ENCODE results near the gene DAP. TPM values are rescaled to one million over a fixed set of nuclear protein-coding genes. Genes with fewer than 3 reads are reported as not detected.

Gene DAP
- total RNA-seq, 2 experiments from 2014 or later, result 42.5 to 45.3 TPM

- H3K36me3 Mint-ChIP-seq (ENCODE audit: low read depth), result peaks cover 8% of the 10 kb centered on the region
- H3K27ac Mint-ChIP-seq, result peak overlapping the region; percentile 78
- no peaks in the 10 kb centered on the region for H3K27me3 Mint-ChIP-seq
- ChIA-PET POLR2A (no interaction called here), CTCF (interaction anchor here (0.8 kb wide), 1 partner anchor 10 kb away, joined by 3 read pairs; no protein-coding TSS in a partner anchor)
- intact Hi-C loops (cut with micrococcal nuclease), result no loop called here
- H3K4me3 Mint-ChIP-seq, result no peak overlapping the region
- DNase-seq, result no peak
- no peaks in the 10 kb centered on the region for H3K9me3 Mint-ChIP-seq
- ATAC-seq, result no peak
- TF ChIP-seq, protein P1, sequence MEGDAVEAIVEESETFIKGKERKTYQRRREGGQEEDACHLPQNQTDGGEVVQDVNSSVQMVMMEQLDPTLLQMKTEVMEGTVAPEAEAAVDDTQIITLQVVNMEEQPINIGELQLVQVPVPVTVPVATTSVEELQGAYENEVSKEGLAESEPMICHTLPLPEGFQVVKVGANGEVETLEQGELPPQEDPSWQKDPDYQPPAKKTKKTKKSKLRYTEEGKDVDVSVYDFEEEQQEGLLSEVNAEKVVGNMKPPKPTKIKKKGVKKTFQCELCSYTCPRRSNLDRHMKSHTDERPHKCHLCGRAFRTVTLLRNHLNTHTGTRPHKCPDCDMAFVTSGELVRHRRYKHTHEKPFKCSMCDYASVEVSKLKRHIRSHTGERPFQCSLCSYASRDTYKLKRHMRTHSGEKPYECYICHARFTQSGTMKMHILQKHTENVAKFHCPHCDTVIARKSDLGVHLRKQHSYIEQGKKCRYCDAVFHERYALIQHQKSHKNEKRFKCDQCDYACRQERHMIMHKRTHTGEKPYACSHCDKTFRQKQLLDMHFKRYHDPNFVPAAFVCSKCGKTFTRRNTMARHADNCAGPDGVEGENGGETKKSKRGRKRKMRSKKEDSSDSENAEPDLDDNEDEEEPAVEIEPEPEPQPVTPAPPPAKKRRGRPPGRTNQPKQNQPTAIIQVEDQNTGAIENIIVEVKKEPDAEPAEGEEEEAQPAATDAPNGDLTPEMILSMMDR (IDR thresholded peaks at IDR 0.05), result no peak
- H3K4me1 Mint-ChIP-seq (ENCODE audit: low read depth), result peaks cover 26% of the 10 kb centered on the region
Measured at GRCh38 chr5:10705747-10706146, 55.3 kb downstream of the DAP start.

DNA sequence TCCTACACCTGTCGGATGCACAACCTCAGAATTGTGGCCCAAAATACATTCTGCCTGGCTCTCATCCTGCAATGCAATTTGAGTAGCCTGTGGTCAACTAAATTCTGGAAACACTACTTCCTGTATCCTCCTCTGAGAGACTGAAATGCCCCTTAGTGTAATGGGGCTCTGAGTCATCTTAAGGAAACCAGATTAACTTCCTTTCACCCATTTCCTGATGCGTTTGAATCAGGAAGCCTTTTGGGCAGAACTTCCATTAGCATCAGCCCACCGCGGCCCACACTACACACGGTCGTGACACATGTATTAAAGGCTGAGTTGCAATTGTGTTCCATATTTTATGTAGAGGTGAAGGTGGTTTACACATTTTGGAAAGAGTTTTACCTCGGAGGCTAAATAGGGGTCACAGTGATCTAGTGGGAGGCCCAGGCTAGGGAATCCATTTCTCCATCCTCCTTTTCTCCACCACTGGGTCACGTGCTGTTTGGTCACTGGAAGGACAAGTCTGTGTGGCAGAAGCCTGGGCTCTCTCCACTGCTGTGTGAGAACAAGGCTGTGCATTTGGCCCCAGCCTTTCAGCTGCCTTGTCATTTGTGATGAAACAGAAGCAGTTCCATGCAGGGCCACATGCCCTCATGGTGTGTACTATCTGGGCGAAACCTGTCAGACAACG is 55.9 kb downstream of the DAP start:
- peaks cover 8% of the 10 kb centered on the region for H3K36me3 Mint-ChIP-seq (ENCODE audit: low read depth)
- intact Hi-C loops (cut with micrococcal nuclease), result no loop called here
- H3K4me1 Mint-ChIP-seq (ENCODE audit: low read depth), result peaks cover 29% of the 10 kb centered on the region
- TF ChIP-seq, protein P1 (IDR thresholded peaks at IDR 0.05), result no peak
- CTCF ChIA-PET, result no interaction called here
- H3K9me3 Mint-ChIP-seq, result no peaks in the 10 kb centered on the region
- peak; percentile 65 for ATAC-seq
- POLR2A ChIA-PET, result no interaction called here
- H3K4me3 Mint-ChIP-seq, result no peak overlapping the region
- peak; percentile 40 for DNase-seq
- H3K27me3 Mint-ChIP-seq, result no peaks in the 10 kb centered on the region
- peak overlapping the region; percentile 78 for H3K27ac Mint-ChIP-seq

DNA sequence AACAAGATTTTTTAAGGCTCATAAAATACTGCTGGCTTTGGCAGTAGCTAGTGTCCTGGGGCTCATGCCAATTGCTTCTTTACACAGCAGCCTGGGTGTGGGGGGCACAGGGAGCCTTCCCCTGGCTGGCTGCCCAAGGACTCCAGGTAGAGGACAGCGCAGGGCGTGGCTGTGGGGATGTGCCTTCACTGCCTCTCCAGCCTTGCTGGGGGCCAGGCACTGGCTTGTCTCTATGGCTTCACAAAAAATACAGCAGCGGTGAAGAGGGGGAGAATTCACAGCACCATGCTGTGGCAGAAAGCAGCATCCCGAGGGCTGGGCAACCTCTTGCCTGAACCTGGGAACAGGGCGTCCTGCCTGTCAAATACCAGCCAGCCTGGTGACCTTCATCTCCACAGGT is 57.4 kb downstream of the DAP start:
- DNase-seq, result no peak
- no peak for ATAC-seq
- no peak overlapping the region for H3K27ac Mint-ChIP-seq
- peaks cover 8% of the 10 kb centered on the region for H3K36me3 Mint-ChIP-seq (ENCODE audit: low read depth)
- H3K4me3 Mint-ChIP-seq, result no peak overlapping the region
- H3K4me1 Mint-ChIP-seq (ENCODE audit: low read depth), result peaks cover 40% of the 10 kb centered on the region
- ChIA-PET POLR2A (no interaction called here), CTCF (interaction anchor here (1.6 to 2.2 kb wide), 4 partner anchors 12 to 154 kb away, joined by 5 to 11 read pairs (median 6); no protein-coding TSS in a partner anchor)
- H3K9me3 Mint-ChIP-seq, result no peaks in the 10 kb centered on the region
- TF ChIP-seq, protein P1 (IDR thresholded peaks at IDR 0.05), result no peak
- intact Hi-C loops (cut with micrococcal nuclease), result no loop called here
- H3K27me3 Mint-ChIP-seq, result no peaks in the 10 kb centered on the region

GRCh38 chr5:10702911-10703491 is 58.0 kb downstream of the DAP start:
- H3K4me3 Mint-ChIP-seq, result no peak overlapping the region
- ATAC-seq (no peak), DNase-seq (no peak)
- peaks cover 8% of the 10 kb centered on the region for H3K36me3 Mint-ChIP-seq (ENCODE audit: low read depth)
- H3K27me3 Mint-ChIP-seq, result no peaks in the 10 kb centered on the region
- intact Hi-C loops (cut with micrococcal nuclease), result no loop called here
- POLR2A ChIA-PET, result no interaction called here
- H3K27ac Mint-ChIP-seq, result no peak overlapping the region
- peaks cover 40% of the 10 kb centered on the region for H3K4me1 Mint-ChIP-seq (ENCODE audit: low read depth)
- CTCF ChIA-PET, result interaction anchor here (0.9 to 2.2 kb wide), 12 partner anchors 13 to 284 kb away, joined by 3 to 12 read pairs (median 4); no protein-coding TSS in a partner anchor
- no peaks in the 10 kb centered on the region for H3K9me3 Mint-ChIP-seq
- TF ChIP-seq, protein P1 (IDR thresholded peaks at IDR 0.05), result no peak

DNA sequence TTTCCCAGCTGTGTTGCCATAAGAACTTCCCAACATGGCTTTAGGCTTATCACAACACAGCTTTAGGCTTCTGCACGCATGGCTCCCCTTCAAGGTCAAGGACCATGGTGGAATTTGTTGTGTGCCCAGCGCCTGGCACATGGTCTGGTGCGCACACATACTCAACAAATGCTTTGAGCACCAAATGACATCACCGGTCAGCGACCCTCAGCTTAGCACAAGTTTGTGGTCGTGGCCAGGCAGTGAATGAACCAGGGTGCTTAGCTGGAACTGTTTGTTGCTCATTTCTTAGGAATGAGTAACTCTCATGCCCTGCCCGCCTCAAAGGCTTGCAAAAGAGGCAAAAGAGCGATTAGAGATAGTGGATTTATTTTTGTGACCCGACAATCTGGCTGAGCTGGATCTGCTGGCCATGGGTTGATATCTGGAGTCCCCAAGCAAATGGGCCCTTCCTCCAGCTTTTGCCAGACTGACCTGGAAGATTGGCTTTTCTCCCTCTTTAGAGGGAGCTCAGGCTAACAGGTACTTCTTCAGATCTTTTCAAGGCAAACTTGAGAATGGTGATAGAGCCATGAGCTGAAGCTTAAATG is 58.9 kb downstream of the DAP start:
- DNase-seq (no peak), ATAC-seq (no peak)
- H3K4me1 Mint-ChIP-seq (ENCODE audit: low read depth), result peaks cover 39% of the 10 kb centered on the region
- intact Hi-C loops (cut with micrococcal nuclease), result no loop called here
- no peaks in the 10 kb centered on the region for H3K9me3 Mint-ChIP-seq
- peaks cover 8% of the 10 kb centered on the region for H3K36me3 Mint-ChIP-seq (ENCODE audit: low read depth)
- TF ChIP-seq, protein P1 (IDR thresholded peaks at IDR 0.05), result no peak
- ChIA-PET CTCF (interaction anchor here (0.8 to 2.2 kb wide), 20 partner anchors 10 to 283 kb away, joined by 3 to 12 read pairs (median 4); no protein-coding TSS in a partner anchor), POLR2A (no interaction called here)
- no peak overlapping the region for H3K4me3 Mint-ChIP-seq
- H3K27ac Mint-ChIP-seq, result no peak overlapping the region
- H3K27me3 Mint-ChIP-seq, result no peaks in the 10 kb centered on the region
